NOMO-1 treated with dmso at 0.1 percent for 144 hours (cell line): ENCODE data around the gene WDR17.
A peak's percentile ranks its signal among the peaks of the same experiment; 100 is the strongest.

Experiments used
- DNase-seq: peaks from one replicate; lab custom pipeline; 2025; ENCODE audit not compliant: unreplicated experiment; lab: John Stamatoyannopoulos, UW

WDR17 gene

DNA sequence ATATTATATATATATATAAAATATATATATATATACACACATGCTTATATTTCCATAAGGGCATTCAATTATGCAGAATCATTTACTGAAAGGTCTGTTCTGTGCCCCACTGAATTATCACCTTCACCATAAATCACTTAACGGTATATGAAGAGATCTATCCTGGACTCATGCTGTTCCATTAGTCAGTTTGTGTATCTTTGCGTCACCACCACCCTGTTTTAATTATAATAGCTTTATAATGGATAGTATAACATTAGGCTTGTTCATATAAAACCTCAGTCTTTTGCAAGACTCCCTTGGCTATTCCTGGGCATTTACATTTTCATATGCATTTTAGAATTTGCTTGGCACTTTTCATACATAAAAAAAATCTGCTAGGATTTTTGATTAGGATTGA is 19.1 kb downstream of the WDR17 start:
- DNase-seq: no peak

DNA sequence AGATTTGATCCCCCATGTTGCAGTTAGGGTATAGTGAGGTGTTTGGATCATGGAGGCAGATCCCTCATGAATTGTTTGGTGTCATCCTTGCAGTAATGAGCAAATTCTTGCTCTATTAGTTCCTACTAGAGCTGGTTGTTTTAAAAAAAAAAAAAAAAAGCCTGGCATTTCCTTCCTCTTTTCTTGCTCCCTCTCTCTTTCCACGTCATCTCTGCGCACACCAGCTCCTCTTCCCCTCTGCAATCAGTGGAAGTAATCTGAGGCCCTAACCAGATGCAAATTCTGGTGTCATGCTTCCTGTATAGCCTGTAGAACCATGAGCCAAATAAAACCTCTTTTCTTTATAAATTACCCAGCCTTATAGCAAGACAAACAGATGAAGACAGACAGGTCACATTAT is 24.5 kb downstream of the WDR17 start:
- DNase-seq: peak; percentile 18

DNA sequence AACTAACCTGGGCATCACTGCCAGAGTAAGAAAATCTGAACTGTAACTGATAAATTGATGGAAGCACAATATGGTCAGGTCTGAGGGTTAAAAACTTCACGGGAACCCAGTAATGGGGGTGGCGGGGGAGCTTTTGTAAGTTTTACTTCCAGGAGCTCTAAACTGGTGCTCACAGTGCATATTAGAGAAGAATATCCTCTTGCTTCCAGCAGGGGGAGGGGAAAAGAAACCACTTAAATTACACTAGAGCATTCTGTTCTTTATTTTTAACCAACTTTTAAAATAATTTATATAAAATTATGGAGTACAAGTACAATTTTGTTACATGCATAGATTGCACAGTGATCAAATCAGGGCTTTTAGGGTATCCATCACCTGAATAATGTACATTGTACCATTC is 33.7 kb downstream of the WDR17 start:
- DNase-seq: no peak

DNA sequence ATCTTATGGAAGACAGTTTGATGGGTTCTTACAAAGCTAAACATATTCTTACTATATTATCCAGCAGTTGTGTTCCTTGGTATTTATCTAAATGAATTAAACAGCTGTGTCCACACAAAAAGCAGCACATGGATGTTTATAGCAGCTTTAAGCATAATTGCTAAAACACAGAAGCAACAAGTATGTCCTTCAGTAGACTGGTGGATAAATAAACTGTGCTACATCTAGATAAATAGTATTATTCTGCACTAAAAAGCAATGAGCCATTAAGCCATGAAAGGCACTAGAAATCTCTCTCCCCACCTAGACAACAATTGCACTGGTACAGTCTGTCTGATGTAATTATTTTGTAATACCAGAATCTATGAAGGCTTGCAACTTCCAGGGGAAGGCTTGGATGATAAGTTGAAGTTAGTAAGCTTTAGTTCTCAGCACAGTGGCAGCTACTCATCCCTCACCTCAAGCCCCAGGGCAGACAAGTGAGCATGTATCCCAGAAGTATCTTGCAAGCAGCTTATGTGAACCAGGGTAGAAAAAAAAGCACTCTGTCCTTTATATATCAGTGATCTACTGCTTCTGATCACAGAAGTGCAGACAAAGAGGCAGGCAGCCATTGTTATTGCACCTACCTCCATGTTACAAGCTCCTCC is 36.9 kb downstream of the WDR17 start:
- no peak for DNase-seq

DNA sequence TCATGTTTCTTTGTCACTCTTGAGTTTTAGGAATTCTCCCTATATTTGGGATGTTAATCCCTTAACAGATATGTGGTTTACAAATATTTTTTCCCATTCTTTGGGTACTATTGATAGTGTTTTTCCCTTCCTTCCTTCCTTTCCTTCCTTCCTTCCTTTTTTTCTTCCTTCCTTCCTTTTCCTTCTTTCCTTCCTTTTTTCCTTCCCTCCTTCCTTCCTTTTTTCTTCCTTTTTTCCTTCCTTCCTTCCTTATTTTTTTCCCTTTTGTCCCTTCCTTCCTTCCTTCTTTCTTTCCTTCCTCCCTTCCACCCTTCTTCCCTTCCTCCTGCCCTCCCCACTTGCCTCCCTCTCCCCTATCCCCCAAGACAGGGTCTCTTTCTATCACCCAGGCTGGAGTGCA is 42.1 kb downstream of the WDR17 start:
- DNase-seq: no peak

DNA sequence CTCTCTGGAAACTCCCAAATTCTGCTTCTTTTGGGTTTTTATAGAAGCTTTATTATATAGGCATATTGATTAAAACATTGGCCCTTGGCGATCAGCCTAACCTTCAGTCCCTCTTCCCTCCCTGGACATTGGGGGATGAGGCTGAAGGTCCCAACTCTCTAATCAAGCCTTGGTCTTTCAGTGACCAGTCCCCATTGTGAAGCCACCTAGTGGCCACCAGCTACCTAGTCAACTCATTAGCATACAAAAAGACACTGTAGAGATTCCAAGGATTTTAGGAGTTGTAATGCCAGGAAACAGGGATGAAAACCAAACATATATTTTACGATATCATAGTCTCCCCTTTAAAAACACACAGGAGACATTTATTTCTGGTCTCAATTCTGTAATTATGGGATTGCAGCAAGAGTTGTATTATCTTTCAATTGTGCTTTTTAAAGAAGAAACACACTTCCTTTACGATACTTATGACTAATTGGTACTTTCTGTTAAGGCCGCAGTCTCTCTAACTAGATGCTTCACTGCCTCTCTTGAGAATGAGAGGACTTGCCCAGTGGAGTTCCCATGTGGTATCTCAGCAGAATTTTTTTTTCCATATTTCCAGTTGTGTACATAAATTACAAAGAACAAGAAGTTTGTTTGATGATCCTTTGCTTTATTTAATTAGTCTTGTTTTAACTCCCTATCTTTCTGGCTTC is 58.2 kb downstream of the WDR17 start:
- no peak for DNase-seq

DNA sequence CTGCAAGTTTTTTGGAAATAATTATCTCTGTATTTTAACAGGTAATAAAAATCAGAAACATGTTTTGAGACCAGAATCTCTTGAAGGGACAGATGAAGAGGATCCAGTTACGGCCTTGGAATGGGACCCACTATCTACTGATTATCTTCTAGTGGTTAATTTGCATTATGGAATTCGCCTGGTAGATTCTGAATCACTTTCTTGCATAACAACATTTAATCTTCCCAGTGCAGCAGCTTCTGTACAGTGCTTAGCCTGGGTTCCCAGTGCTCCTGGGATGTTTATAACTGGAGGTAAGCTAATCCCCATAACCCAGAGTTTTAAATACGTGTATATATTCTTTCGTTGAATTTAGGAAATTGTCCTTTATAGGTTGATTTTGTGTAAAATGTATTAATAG is 59.4 kb downstream of the WDR17 start:
- no peak for DNase-seq

DNA sequence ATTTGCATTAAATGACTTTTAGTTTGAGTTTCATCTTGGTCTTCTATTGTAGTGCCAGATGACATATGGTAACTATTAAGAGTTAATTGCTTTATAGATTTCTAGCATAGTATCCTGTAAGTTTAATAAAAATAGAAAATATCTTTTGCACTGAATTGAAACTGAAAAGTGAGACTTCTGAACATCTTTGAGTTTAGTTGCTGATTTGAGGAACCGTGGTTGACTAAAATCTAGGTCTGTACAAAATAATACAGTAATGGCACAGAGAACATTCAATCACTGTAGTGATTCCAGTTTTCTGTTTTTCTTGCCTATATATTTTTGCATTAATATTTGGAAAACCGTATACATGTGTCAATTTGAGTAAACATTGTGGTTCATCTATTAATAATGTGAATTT is 69.0 kb downstream of the WDR17 start:
- no peak for DNase-seq

DNA sequence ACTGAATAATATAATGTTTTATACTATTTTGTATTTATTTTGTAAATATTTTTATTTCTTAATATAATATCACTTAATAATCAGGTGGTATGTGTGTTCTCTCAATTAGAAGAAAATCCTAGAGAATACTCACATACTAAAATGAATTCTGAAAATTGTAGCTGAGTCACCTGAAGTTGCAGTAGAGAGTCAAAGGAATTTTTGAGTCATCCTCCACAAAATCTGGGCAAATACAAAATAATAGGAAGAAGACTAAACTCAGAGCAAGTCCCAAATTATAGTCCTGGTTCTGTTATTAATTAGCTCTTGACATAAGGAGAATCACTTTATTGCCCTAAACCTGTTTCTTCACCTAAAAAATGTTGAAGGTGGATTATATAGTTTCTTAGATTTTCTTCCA is 72.0 kb downstream of the WDR17 start:
- no peak for DNase-seq

DNA sequence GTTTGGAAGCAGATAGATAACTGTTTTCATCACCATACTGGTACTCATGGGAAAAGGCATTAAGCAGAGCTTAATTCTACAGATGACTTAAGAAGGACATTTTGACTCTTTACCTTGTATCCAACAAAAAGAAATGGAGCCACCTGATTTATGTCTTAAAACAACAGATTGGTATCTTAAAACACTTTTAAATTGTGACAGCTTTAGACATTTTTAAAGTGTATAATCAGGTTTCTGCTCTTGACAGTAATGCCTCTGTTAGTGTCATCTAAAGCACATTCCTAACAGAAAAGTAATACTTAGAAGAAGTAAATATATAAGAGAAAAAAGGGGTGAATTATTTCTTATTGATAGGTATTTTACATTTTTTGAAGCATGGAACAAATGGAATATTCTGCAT is 73.9 kb downstream of the WDR17 start:
- no peak for DNase-seq

DNA sequence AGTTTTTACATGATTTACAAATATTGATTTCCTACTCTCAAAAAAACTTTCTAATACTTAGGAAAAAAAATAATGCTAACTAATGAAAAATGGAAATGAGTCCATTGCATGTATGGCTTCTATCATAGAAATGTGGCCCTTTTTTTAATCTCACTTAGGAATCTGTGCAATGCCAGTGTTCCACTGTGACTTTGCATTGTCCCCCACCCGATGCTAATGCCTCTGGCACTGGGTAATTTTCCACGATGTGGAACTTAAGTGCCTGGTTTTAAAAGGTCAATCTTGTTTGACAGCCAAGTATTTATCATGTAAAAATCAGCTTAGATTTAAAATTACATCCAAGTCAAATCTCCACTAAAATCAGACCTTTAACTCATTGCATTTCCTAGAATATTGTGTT is 76.6 kb downstream of the WDR17 start:
- no peak for DNase-seq

DNA sequence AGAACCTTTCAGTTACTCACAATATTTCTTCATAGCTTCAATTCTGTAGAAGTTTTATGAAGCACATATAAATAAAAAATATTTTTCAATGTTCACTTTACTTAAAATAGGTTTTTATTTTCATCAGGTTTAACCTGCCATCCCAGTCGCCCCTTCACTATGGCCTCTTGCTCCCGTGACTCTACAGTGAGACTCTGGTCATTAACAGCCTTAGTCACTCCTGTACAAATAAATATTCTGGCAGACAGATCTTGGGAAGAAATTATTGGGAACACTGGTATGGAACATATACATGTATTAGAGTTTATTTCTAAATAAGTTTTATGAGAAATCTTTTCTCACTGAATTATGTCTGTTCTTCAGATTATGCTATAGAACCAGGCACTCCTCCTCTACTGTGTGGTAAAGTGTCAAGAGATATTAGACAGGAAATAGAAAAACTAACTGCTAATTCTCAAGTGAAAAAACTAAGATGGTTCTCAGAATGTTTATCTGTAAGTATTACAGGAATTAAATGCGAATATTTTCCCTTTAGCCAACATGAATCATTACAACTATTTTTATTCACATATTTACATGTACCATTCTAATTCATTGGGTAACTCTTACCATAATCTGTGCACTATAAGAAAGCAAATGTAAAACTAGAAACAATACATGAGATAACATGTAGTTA is 84.2 kb downstream of the WDR17 start:
- no peak for DNase-seq

DNA sequence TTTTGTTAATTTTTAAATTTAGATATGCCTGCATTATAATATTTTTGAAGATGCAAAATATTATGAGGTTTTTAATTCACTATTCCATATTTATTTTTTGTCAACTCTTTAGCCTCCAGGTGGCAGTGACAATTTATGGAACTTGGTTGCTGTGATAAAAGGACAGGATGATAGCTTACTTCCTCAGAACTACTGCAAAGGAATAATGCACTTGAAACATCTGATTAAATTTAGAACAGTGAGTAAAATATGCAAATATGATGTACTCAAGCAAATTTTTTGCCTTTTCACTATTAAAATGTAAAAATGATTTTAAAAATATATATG is 84.7 kb downstream of the WDR17 start:
- no peak for DNase-seq

DNA sequence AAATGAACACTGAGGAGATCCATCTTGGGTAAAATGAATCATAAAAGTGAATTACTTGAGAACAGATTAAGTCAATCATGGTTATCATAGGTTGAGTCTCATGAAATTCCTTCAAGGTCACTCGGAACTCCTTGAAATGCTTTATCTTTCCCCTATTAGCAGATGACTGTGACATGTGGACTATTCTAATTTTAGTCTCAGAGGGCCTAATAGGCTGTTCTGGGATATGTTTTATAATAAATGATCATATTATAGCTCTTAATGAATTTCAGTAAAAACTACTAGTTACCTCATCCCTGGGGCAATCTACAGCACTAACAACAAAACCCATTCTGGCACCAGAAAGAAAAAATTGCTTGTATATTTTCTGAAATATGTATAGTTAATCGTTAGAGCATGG is 85.1 kb downstream of the WDR17 start:
- DNase-seq: no peak

DNA sequence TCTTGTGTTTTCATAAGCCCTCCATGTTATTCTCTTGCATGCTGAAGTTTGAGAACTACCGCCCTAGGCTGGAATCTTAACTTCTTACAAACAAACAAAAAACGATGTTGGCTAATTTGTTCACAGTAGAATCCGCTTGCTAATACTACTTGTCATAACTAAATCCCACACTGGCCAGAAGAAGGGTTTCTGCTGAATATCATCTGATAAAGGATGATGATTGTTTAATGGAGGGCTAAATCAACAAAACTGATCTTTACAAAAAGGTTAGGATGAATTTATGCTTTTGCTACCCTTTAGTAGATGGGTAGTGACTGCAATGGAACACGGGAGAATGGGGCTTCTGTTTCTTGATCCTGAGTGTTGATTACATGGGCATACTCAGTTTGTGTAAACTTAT is 87.5 kb downstream of the WDR17 start:
- DNase-seq: no peak

DNA sequence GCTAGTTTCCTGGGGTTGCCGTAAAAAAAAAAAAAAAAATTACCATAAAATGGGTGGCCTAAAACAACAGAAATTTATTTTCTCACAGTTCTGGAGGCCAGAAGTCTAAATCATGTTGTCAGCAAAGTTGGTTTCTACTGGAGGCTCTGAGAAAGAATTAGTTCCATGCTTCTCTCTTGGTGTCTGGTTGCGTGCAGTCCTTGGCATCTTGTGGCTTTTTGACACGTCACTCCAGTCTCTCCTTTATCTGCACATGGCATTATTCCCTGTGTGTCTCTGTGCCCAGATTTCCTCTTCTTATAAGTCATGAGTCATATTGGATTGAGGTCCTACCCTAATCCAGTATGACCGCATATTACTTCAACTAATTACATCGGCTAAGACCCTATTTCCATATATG is 91.0 kb downstream of the WDR17 start:
- no peak for DNase-seq

DNA sequence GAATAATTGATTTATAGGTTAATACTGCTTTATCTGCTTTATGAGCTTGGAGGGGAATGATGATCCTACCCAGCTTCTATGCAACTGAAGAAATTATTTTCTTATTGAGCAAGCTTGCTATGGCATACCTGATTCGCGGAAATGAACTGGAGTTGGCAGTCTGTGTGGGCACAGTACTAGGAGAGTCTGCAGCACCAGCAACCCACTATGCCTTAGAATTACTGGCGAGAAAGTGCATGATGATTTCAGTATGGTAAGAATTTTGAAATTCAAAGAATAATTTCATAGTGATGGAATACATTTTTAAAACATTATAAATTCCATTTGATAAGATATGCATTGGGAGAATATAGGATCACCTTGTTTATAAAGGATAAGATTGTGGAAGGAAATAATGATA is 97.4 kb downstream of the WDR17 start:
- DNase-seq: no peak

DNA sequence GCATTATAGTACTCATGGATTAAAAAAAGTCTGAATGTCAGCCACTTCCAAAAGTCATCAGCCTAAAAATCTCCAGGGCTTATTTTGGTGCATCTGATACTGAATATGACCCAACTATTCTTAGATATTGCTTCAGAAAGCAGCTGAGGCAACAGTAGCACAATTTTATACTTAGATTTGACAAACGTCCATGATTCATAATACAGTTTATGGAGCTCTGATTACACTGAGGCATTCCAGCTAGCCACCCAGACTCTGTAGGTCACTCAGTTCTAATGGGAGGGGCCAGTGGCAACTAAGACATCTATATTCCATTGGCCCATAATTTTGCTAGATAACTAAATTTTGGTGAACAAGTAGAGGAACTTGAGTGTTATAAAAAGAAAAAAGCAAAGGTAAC is 119.4 kb downstream of the WDR17 start:
- no peak for DNase-seq

DNA sequence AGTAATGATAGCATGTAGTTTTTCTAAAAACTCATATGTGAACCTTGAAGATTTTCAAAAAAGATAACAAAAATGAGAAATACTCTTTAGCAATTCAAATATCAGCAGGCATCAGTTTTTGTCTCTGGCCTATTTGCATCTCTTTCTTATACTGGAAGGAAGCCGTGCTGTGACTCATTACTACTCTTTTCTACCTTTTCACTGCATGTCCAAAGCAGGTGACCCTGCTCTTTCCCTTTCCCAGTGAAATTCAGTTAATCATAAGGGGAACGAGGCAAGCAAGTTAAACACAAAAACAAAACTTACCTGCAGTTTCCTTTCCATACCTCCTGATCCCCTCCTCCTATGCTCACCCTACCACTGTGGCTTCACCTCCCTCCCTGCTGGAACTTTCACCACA is 120.4 kb downstream of the WDR17 start:
- no peak for DNase-seq

DNA sequence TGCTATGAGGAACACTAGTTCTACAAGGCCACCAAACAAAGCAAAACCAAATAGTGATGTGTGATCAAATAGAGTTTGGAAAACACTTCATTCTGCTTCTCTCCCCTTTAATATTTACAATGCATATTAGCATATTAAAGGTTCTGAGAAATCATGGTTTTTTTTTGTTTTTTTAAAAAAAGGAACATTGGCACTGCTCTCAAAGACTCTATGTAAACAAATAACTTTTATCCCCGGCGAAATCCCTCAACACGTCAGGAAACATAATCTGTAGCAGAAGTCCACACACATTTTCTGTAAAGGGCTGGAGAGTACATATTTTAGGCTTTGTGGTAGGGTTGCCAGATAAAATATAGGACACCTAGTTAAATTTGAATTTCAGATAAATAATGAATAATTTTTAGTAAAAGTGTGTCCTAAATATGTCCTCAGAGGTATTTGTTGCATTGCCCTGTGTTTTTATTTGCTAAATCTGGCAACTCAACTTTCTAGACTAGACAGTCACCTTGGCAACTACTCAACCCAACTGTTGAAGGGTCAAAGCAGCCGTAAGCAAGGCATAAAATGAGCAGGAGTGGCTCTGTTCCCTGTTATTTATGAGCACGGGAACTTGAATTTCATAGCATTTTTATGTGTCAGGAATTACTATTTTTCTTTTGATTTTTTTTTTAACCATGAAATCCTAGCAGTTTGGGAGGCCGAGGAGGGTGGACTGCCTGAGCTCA is 121.2 kb downstream of the WDR17 start:
- DNase-seq: no peak

DNA sequence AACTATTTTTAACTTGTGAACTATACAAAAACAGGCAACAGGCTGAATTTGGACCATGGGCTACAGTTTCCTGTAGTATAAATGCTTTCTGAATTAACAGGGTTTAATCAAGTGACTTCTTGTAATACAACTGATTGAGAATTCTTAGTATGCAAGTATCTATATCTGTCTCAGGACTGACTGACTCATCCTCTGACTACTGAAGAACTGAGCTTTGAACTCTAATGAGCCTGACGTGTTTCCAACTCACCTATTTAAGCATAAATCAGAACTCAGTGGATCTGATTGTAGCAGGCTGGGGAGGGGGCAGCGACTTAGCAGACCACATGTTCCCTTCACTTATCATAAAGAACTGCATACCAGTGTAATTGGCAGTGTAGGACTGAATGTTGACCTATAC is 122.0 kb downstream of the WDR17 start:
- no peak for DNase-seq

DNA sequence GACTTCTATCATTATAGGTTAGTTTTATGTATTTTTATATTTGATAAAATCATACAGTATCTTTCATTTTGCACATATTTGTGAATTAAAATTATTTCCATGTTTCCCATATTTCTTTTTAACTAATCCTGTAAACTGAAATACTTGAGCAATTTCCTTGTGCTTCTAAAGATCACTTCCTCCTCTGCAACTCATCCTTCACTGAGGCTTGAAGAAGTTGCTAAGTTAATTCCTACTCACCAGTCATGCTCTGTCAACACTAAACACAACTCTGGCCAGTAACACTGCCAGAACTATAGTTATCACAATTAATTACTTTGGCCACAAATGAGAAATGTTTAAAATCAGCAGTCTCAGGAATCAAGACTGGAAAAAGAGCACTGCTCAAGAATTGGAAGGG is 123.0 kb downstream of the WDR17 start:
- DNase-seq: no peak
